Measurements from ENCODE around the gene AKIP1. TPM values are rescaled to one million over a fixed set of nuclear protein-coding genes. Genes with fewer than 3 reads are reported as not detected.

Gene AKIP1
- total RNA-seq, 1 experiment from 2014 or later = 26.0 TPM

DNA sequence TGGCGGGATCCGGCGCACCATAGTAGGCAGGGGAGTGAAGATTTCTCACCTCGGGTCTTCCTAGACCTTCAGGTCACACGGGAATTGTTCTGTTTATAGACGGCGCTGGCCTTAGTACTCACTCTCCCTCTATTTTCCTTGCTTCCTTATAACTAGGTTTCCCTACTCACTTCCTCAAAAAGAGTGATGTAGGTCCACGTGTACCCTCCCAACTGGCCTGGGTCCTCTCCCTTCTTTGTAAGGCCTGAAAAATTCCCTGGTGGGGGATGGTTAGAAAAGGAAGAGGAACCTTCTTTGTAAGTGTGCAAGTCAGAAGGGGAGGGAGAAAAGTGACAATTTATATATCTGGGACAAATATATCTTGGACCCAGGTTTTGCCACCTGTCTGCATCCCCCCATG, 56.2 kb downstream of the AKIP1 start:
- Mint-ChIP-seq H3K27ac (no peak overlapping the region), H3K27me3 (ENCODE audit: low read depth) (no peaks in the 10 kb centered on the region), H3K4me1 (peaks cover 19% of the 10 kb centered on the region), H3K36me3 (no peaks in the 10 kb centered on the region), H3K9me3 (no peaks in the 10 kb centered on the region), H3K4me3 (no peak overlapping the region)
- TF ChIP-seq RELA (CRISPR knock-in tag; IDR thresholded peaks at IDR 0.05; ENCODE audit: borderline replicate concordance) (no peak), TEAD1 (CRISPR knock-in tag; IDR thresholded peaks at IDR 0.05) (no peak), ESRRA (CRISPR knock-in tag; IDR thresholded peaks at IDR 0.05; ENCODE audit: borderline replicate concordance) (no peak), NR2C2 (CRISPR knock-in tag; IDR thresholded peaks at IDR 0.05) (no peak), RORB (CRISPR knock-in tag; IDR thresholded peaks at IDR 0.05) (no peak), NFYB (CRISPR knock-in tag; conservative IDR thresholded peaks at IDR 0.05; ENCODE audit: low read depth) (no peak), JAZF1 (CRISPR knock-in tag; IDR thresholded peaks at IDR 0.05) (no peak), ZNF219 (CRISPR knock-in tag; IDR thresholded peaks at IDR 0.05; ENCODE audit: borderline replicate concordance) (no peak), ATF6 (CRISPR knock-in tag; IDR thresholded peaks at IDR 0.05) (no peak), FOXK1 (CRISPR knock-in tag; IDR thresholded peaks at IDR 0.05) (no peak), SMAD4 (CRISPR knock-in tag; IDR thresholded peaks at IDR 0.05) (no peak), GRHL2 (CRISPR knock-in tag; IDR thresholded peaks at IDR 0.05; ENCODE audit: insufficient replicate concordance, severe bottlenecking) (no peak)
- TF ChIP-seq, protein P1, sequence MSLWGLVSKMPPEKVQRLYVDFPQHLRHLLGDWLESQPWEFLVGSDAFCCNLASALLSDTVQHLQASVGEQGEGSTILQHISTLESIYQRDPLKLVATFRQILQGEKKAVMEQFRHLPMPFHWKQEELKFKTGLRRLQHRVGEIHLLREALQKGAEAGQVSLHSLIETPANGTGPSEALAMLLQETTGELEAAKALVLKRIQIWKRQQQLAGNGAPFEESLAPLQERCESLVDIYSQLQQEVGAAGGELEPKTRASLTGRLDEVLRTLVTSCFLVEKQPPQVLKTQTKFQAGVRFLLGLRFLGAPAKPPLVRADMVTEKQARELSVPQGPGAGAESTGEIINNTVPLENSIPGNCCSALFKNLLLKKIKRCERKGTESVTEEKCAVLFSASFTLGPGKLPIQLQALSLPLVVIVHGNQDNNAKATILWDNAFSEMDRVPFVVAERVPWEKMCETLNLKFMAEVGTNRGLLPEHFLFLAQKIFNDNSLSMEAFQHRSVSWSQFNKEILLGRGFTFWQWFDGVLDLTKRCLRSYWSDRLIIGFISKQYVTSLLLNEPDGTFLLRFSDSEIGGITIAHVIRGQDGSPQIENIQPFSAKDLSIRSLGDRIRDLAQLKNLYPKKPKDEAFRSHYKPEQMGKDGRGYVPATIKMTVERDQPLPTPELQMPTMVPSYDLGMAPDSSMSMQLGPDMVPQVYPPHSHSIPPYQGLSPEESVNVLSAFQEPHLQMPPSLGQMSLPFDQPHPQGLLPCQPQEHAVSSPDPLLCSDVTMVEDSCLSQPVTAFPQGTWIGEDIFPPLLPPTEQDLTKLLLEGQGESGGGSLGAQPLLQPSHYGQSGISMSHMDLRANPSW (CRISPR knock-in tag; conservative IDR thresholded peaks at IDR 0.05; ENCODE audit: low read depth) = no peak
- TF ChIP-seq, protein P2, sequence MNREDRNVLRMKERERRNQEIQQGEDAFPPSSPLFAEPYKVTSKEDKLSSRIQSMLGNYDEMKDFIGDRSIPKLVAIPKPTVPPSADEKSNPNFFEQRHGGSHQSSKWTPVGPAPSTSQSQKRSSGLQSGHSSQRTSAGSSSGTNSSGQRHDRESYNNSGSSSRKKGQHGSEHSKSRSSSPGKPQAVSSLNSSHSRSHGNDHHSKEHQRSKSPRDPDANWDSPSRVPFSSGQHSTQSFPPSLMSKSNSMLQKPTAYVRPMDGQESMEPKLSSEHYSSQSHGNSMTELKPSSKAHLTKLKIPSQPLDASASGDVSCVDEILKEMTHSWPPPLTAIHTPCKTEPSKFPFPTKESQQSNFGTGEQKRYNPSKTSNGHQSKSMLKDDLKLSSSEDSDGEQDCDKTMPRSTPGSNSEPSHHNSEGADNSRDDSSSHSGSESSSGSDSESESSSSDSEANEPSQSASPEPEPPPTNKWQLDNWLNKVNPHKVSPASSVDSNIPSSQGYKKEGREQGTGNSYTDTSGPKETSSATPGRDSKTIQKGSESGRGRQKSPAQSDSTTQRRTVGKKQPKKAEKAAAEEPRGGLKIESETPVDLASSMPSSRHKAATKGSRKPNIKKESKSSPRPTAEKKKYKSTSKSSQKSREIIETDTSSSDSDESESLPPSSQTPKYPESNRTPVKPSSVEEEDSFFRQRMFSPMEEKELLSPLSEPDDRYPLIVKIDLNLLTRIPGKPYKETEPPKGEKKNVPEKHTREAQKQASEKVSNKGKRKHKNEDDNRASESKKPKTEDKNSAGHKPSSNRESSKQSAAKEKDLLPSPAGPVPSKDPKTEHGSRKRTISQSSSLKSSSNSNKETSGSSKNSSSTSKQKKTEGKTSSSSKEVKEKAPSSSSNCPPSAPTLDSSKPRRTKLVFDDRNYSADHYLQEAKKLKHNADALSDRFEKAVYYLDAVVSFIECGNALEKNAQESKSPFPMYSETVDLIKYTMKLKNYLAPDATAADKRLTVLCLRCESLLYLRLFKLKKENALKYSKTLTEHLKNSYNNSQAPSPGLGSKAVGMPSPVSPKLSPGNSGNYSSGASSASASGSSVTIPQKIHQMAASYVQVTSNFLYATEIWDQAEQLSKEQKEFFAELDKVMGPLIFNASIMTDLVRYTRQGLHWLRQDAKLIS (CRISPR knock-in tag; IDR thresholded peaks at IDR 0.05; ENCODE audit: borderline replicate concordance) = no peak
- TF ChIP-seq, protein P3, sequence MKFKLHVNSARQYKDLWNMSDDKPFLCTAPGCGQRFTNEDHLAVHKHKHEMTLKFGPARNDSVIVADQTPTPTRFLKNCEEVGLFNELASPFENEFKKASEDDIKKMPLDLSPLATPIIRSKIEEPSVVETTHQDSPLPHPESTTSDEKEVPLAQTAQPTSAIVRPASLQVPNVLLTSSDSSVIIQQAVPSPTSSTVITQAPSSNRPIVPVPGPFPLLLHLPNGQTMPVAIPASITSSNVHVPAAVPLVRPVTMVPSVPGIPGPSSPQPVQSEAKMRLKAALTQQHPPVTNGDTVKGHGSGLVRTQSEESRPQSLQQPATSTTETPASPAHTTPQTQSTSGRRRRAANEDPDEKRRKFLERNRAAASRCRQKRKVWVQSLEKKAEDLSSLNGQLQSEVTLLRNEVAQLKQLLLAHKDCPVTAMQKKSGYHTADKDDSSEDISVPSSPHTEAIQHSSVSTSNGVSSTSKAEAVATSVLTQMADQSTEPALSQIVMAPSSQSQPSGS (CRISPR knock-in tag; IDR thresholded peaks at IDR 0.05; ENCODE audit: borderline replicate concordance, low read depth) = no peak
- TF ChIP-seq, protein P4, sequence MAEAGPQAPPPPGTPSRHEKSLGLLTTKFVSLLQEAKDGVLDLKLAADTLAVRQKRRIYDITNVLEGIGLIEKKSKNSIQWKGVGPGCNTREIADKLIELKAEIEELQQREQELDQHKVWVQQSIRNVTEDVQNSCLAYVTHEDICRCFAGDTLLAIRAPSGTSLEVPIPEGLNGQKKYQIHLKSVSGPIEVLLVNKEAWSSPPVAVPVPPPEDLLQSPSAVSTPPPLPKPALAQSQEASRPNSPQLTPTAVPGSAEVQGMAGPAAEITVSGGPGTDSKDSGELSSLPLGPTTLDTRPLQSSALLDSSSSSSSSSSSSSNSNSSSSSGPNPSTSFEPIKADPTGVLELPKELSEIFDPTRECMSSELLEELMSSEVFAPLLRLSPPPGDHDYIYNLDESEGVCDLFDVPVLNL (CRISPR knock-in tag; IDR thresholded peaks at IDR 0.05; ENCODE audit: borderline replicate concordance, low read depth) = no peak
- ChIA-PET CTCF (no interaction called here), POLR2A (no interaction called here)
- DNase-seq (ENCODE audit: low spot score) (no peak), ATAC-seq (no peak)

Other genes with a start within 250 kb of the AKIP1 start
- gene TRIM66, start 228.5 kb upstream of the AKIP1 start, total RNA-seq (2021) = 5.6 to 8.0 TPM (median 7.8 TPM) in 3 replicates
- 1,103 to 1,198 TPM (median 1,179 TPM) in 3 replicates for gene RPL27A, start 228.4 kb upstream of the AKIP1 start, total RNA-seq (2021)
- 0.11 to 0.42 TPM in 2 of 3 replicates, not detected in the other for gene C11orf16, start 21.8 kb downstream of the AKIP1 start, total RNA-seq (2021)
- not detected in 3 replicates for gene ASCL3, start 31.8 kb downstream of the AKIP1 start, total RNA-seq (2021)
- 8.7 to 10.2 TPM (median 8.9 TPM) in 3 replicates for gene TMEM9B, start 53.3 kb downstream of the AKIP1 start, total RNA-seq (2021)
- gene NRIP3, start 92.8 kb downstream of the AKIP1 start, total RNA-seq (2021) = 3.9 to 4.5 TPM (median 4.4 TPM) in 3 replicates
- gene SCUBE2, start 180.4 kb downstream of the AKIP1 start, total RNA-seq (2021) = 0.64 to 1.9 TPM (median 1.2 TPM) in 3 replicates